ENCODE results near the gene SP6.

DNA sequence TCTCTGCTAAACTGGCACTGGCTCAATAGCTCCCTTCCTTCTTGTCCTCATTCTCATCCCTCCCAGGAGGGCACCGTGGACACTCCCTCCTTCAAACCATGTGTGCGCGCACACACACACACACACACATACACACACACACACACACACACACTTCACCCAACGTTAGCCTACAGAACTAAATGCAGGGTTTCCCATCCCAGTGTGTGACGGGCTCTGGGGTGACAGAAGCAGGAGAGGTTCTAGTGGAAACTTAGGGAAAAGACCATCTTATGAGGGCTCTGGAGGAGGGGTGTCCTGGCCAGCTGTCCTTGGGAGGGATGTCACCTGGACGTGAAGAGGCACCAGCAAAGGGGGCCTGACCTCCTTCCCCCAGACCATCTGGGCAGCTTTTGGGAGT, 49.1 kb downstream of the SP6 start:
- TF ChIP-seq CTCF (conservative IDR thresholded peaks at IDR 0.05; ENCODE audit: low read depth, low read length) (no peak), EZH2 (IDR thresholded peaks at IDR 0.05; ENCODE audit: low read length, unreplicated experiment) (no peak), EZH2phosphoT487 (IDR thresholded peaks at IDR 0.05; ENCODE audit: borderline replicate concordance, low read length) (no peak)

Data from PC-3 (cell line).